H1 (cell line): ENCODE data around the gene STK11IP. TPM values are rescaled to one million over a fixed set of nuclear protein-coding genes. Genes with fewer than 3 reads are reported as not detected.

Experiments used
- ASH2L ChIP-seq: fragments of 200-600, 300-600 bp; sonication (generic); IDR thresholded peaks from one replicate; pipeline ENCODE4 v1.7.1; 2017; ENCODE audit warnings: low read length
- CBX5 ChIP-seq: fragments of 300-800, 300-1000 bp; sonication (generic); IDR thresholded peaks from 2 replicates; pipeline ENCODE4 v1.7.1; 2016; ENCODE audit warnings: antibody characterized with exemption, low read length, low read depth
- CEBPB ChIP-seq: IDR thresholded peaks from 2 replicates; pipeline ENCODE4 v1.6.1; 2012; ENCODE audit warnings: low read depth, low read length
- CHD2 ChIP-seq: IDR thresholded peaks from 2 replicates; pipeline ENCODE4 v1.6.1; 2012; ENCODE audit warnings: low read length, improper control_type of control experiment
- CREB1 ChIP-seq: IDR thresholded peaks from 2 replicates; pipeline ENCODE4 v1.6.1; 2012; ENCODE audit warnings: inconsistent platforms
- EZH2 ChIP-seq: fragments of 200-600 bp; sonication (generic); IDR thresholded peaks from 2 replicates; pipeline ENCODE4 v1.7.1; 2012; ENCODE audit warnings: low read depth, mild to moderate bottlenecking, moderate library complexity, low read length, inconsistent platforms; ENCODE audit not compliant: severe bottlenecking
- GTF2F1 ChIP-seq: IDR thresholded peaks from 2 replicates; pipeline ENCODE4 v1.6.1; 2012; ENCODE audit warnings: low read depth, low read length, improper control_type of control experiment, borderline replicate concordance
- HDAC2 ChIP-seq, 2 experiments: fragments of 300-600 bp in 1 of 2; sonication (generic) in 1 of 2; IDR thresholded peaks; 2 replicates each; pipeline ENCODE4 v1.6.1; 2011 to 2012; ENCODE audit warnings: low read depth in 2 of 2, low read length in 2 of 2, mild to moderate bottlenecking in 2 of 2, moderate library complexity in 2 of 2, borderline replicate concordance in 1 of 2, inconsistent platforms in 1 of 2
- HDAC6 ChIP-seq: IDR thresholded peaks from one replicate; pipeline ENCODE4 v1.7.1; 2012; ENCODE audit warnings: low read depth, mild to moderate bottlenecking, inconsistent platforms, low read length, moderate library complexity
- KDM4A ChIP-seq: IDR thresholded peaks from one replicate; pipeline ENCODE4 v1.7.1; 2012; ENCODE audit warnings: low read depth, mild to moderate bottlenecking, moderate library complexity, low read length, inconsistent platforms; ENCODE audit not compliant: severe bottlenecking
- MAX ChIP-seq: IDR thresholded peaks from 2 replicates; pipeline ENCODE4 v1.6.1; 2012; ENCODE audit warnings: inconsistent platforms
- NANOG ChIP-seq: IDR thresholded peaks from 2 replicates; pipeline ENCODE4 v1.6.1; 2011; ENCODE audit warnings: low read length, low read depth, mild to moderate bottlenecking, inconsistent platforms; ENCODE audit not compliant: insufficient read depth, poor library complexity, severe bottlenecking
- POLR2A ChIP-seq, 2 experiments: IDR thresholded peaks; 1 replicate in 1 of 2; 2 replicates in 1 of 2; pipeline ENCODE4 v1.6.1; 2011; ENCODE audit warnings: low read depth in 2 of 2, low read length in 2 of 2, mild to moderate bottlenecking in 2 of 2; ENCODE audit errors: control extremely low read depth in 1 of 2
- RAD21 ChIP-seq, 2 experiments: IDR thresholded peaks in 1 of 2; conservative IDR thresholded peaks in 1 of 2; 2 replicates each; pipeline ENCODE4 v1.6.1; 2011; ENCODE audit warnings: low read depth in 2 of 2, low read length in 2 of 2, improper control_type of control experiment in 1 of 2, inconsistent platforms in 1 of 2, mild to moderate bottlenecking in 1 of 2, moderate library complexity in 1 of 2
- SAP30 ChIP-seq: fragments of 300-600 bp; sonication (generic); IDR thresholded peaks from 2 replicates; pipeline ENCODE4 v1.7.1; 2012; ENCODE audit warnings: low read length, moderate library complexity, mild to moderate bottlenecking, inconsistent platforms; ENCODE audit not compliant: insufficient read depth, insufficient replicate concordance
- SIX5 ChIP-seq: IDR thresholded peaks from 2 replicates; pipeline ENCODE4 v1.6.1; 2011; ENCODE audit warnings: mild to moderate bottlenecking, low read depth, low read length
- SP4 ChIP-seq: IDR thresholded peaks from 2 replicates; pipeline ENCODE4 v1.6.1; 2012; ENCODE audit warnings: low read length, inconsistent platforms
- TAF7 ChIP-seq: optimal IDR thresholded peaks from 2 replicates; pipeline ENCODE3; 2011; ENCODE audit warnings: low read depth, mild to moderate bottlenecking, inconsistent platforms, low read length, moderate library complexity, borderline replicate concordance
- TEAD4 ChIP-seq: IDR thresholded peaks from 2 replicates; pipeline ENCODE4 v1.6.1; 2012; ENCODE audit warnings: low read depth, low read length, inconsistent platforms, mixed read lengths
- YY1 ChIP-seq: IDR thresholded peaks from 2 replicates; pipeline ENCODE4 v1.6.1; 2011; ENCODE audit warnings: low read depth, mild to moderate bottlenecking, low read length
- polyA plus RNA-seq, 7 experiments: library from polyadenylated mRNA; depleted of rRNA in 3 of 7; stranded (reverse) in 5 of 7; unstranded in 2 of 7; fragments of >200 nt in 5 of 7; fragments of 200-250 nt in 2 of 7; gene quantifications; 1 replicate in 5 of 7; 2 replicates in 1 of 7; 4 replicates in 1 of 7; pipeline versions ENCODE4 v1.2.1 to v1.2.3, GENCODE V29; 2011 to 2013; ENCODE audit warnings: missing spikeins in 2 of 7, mixed read lengths in 2 of 7
- total RNA-seq: library from RNA; stranded (reverse); fragmentation: NEBNext Ultra II Directional; extraction: Animal tissue kit (Norgen Biotek cat#: 25700); gene quantifications from 2 replicates; pipeline ENCODE4 v1.2.1, GENCODE V29; 2021

STK11IP gene
- total and polyA plus RNA-seq, 2 of the 8 experiments (the other 6 are each of a cell fraction or from before 2014, with no cell fraction given) = 18.5 to 29.6 TPM

- TF ChIP-seq CREB1 (peak; percentile 86), POLR2A (IDR thresholded peaks at IDR 0.05; ENCODE audit: control extremely low read depth in 1 of 2, low read depth in 2 of 2, low read length in 2 of 2) (0 out of 3 replicates have a peak, but pooled peaks of 1 of the 2 experiments have one; percentile 17), NANOG (no peak), CEBPB (peak; percentile 96), YY1 (peak; percentile 66), MAX (peak; percentile 63; the same call in 1 of the 2 replicates), SAP30 (no peak), ASH2L (peak; percentile 58), HDAC2 (IDR thresholded peaks at IDR 0.05; ENCODE audit: borderline replicate concordance in 1 of 2, low read depth in 2 of 2, low read length in 2 of 2) (0 out of 4 replicates have a peak, but pooled peaks of 1 of the 2 experiments have one; percentile 77), RAD21 (IDR thresholded peaks at IDR 0.05 in 1 of 2, conservative IDR thresholded peaks at IDR 0.05 in 1 of 2; ENCODE audit: low read depth in 2 of 2, low read length in 2 of 2) (peak; percentile 95 to 96), CBX5 (no peak), SIX5 (no peak), CHD2 (peak; percentile 53; the same call in 1 of the 2 replicates), SP4 (peak; percentile 17; the same call in 1 of the 2 replicates), HDAC6 (no peak), EZH2 (no peak), TAF7 (peak; percentile 55), TEAD4 (peak; percentile 69), KDM4A (peak; percentile 25), GTF2F1 (no peak)
Observed at GRCh38 chr2:219642465-219643083, 44.9 kb downstream of the STK11IP start (continued).
